Neural progenitor cell (in vitro differentiated cells): ENCODE measurements around the gene FGFBP3.

ENCODE experiments used
- CTCF ChIP-seq: fragments of 200-600 bp; sonication (generic); IDR thresholded peaks from 2 replicates; pipeline ENCODE4 v1.5.1; 2017; ENCODE audit warnings: antibody characterized with exemption, mild to moderate bottlenecking
- EZH2 ChIP-seq: fragments of 200-600 bp; sonication (generic); IDR thresholded peaks from 2 replicates; pipeline ENCODE4 v1.6.1; 2017; ENCODE audit warnings: antibody characterized with exemption, mild to moderate bottlenecking, moderate library complexity

- TF ChIP-seq CTCF: no peak
- no peak for TF ChIP-seq EZH2
Measured at GRCh38 chr10:91879515-91880170, 29.6 kb downstream of the FGFBP3 start.
